ENCODE data around the gene PPP2R2D.
"Not testable (repeated sequence)": the region's sequence is repeated elsewhere in the genome, so short reads cannot be mapped to it uniquely, and the experiment has no call there.

Gene PPP2R2D

GRCh38 chr10:131979336-131979735 is 78.5 kb downstream of the PPP2R2D start:
- DNase-seq, result no peak

DNA sequence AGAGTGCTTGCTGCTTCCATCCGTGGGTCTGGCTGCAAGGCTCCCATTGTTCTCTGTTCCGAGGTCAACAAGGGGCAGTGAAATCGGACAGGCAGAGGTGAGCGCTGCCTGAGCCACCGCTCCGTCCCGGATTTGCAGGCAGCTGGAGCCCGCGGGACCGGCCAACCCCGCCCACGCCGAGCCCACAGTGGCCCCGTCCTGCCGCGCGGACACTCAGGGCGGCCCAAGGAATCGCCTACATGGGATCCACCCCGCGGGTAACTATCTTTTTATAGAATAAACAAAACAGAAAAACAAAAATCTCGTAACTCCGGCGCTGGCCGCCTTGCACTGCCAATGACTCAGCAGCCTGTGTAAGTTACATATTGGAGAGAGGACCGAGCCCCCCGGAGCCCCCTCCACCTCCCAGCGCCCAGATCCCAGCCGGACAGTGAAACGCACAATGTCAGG is 79.0 kb downstream of the PPP2R2D start:
- no peak for DNase-seq

DNA sequence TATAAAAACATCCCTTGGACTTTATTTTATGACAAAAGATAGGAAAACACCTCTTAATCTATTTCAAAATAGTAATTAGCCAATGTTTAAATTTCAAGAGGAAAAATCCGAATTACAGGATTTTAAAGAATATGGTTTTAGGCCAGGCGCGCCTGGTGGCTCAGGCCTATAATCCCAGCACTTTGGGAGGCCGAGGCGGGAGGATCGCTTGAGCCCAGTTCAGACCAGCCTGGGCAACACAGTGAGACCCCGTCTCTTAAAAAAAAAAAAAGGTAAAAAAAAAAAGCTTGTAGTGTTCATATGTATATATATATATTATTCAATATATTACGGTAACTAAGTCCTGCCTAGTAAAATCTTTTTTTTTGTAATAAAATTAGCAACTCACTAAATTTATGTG is 79.5 kb downstream of the PPP2R2D start:
- DNase-seq, result no peak

DNA sequence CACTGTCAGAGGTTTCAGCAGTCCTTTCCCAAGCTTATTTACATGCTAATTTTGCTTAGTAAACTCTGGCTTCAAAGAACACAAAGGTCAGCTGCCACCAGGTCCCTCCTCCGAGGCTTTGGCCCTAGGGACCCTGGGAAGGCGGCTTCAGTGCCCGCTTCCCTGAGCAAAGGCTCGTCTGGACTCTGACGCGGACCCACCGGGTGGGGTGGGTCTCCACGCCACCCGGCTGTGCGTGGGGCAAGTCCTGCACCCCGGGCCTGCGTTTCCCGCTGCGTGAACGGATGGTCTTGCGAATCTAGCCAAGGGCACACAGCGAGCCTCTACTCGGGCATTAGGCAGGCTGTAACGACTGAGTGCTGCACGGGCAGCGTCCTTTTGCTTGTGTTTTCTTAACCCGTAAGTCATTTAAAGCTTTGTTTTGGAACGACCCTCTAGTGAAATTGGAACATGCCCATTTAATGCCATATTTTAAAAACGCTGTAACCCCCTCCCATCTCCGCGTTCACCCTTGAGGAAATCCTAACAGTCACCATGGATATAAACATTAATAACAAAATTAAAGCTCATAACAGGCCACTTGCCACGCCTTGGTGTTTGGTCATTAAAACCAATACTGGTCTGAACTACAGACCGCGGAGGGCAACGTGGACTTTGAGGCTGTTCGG is 80.1 kb downstream of the PPP2R2D start:
- DNase-seq, result peak; percentile 35

DNA sequence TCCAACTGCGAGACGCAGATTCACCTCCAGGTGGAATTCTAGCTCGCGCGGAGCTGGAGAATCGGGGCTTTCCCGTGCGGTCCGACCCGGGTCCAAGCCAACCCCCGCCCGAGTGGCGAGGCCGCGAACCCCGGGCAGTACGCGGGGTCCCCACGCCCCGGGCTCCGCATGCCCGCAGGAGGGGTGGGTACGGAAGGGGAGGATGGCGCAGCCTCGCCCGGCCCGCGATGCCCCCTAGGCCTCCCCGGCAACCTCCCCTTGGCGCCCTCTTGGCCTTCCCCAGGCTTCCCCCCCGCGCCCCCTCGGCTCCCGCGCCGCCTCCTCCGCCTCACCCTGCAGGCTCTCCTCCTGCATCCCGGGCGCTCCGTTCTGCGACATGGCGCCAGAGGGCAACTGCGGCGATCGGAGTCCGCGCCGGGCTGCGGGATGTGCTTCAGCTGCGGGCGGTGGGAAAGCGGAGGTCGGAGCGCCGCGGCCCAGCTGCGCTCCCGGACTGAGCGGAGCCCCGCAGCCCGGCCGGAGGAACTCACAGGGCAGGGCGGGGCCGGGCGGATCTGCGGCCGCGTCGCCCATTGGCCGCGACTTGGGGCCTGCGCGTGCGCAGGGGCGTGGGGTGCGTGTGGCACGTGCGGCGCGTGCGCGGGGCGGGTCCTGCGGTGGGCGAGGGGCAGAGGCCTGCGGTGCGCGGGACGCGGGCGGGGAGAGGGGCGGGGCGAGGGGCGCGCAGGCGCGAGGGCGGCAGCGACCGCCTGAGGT is 80.8 kb downstream of the PPP2R2D start, which contains the start of gene BNIP3:
TSS of gene BNIP3 (minus strand) at position 495 of the 756 bp plus-strand sequence. CDS start at position 378, 117 bp downstream.
- DNase-seq, result peak; percentile 87

- DNase-seq, result no peak
Measured at GRCh38 chr10:131982185-131982756, 81.5 kb downstream of the PPP2R2D start.

- no peak for DNase-seq
Measured at GRCh38 chr10:131982796-131983195, 82.0 kb downstream of the PPP2R2D start.

DNA sequence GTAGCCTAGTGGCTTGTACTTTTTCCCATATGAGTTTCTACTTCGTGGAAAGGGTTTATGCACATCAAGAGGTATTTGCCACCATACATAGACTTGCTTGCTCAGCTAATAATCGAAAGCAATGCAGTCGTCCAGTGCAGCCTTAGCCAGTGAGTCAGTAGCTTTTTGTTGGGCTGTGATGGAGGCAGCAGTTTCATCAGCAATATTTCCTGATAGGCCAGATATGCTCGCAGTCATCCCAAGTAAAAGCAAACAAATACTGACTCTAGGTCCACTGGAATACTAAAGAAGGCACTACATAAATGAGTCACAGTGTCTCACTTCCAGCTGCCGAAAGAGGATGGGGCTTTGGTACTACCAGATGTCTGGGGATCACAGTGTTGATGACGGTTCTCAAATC is 83.0 kb downstream of the PPP2R2D start:
- DNase-seq, result peak; percentile 98

DNA sequence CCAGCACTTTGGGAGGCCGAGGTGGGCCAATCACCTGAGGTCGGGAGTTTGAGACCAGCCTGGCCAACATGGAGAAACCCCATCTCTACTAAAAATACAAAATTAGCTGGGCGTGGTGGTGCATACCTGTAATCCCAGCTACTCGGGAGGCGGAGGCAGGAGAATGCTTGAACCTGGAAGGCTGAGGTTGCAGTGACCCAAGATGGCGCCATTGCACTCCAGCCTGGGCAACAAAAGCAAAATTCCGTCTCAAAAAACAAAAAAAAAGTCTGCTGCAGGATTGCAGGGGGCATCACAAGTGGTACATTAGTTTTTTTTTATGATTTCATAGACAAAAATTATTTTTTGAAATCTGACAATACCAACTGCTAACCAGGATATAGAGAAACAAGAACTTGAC is 86.0 kb downstream of the PPP2R2D start:
- DNase-seq, result not testable (repeated sequence)

GRCh38 chr10:131987301-131987700 is 86.5 kb downstream of the PPP2R2D start:
- DNase-seq, result not testable (repeated sequence)

GRCh38 chr10:131987786-131988185 is 87.0 kb downstream of the PPP2R2D start:
- DNase-seq, result not testable (repeated sequence)

DNA sequence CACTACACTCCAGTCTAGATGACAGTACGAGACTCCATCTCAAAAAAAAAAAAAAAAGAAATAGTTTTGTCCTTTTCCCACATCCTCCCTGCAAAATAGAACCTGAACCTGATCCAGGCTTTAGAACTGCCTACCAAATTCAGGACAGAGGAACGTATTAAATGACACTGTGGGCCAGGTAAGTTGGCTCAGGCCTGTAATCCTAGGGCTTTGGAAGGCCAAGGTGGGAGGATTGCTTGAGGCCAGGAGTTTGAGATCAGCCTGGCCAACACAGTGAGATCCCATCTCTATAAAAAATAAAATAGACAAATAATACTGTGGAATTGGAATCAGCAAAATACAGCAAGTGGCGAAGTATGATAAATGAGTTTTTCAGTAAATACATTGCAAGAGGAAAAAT is 90.9 kb downstream of the PPP2R2D start:
- no peak for DNase-seq

DNA sequence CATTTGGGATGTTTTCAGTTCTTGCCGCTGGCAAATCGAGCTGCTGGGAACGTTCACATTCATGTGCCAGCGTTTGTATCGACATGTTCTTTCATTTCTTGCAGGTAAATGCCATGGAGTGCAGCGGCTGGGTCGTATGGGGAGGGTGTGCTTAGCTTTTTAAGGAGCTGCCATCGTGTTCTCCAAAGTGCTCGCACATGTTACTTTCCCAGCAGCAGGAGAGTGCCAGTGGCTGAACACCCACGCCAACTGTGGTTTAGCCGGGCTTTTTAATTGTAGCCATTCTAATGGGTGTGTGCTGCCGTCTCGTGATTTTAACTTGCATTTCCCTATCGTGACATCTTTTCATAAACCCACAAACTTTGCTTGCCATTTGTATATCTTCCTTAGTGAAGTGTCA is 92.5 kb downstream of the PPP2R2D start:
- DNase-seq, result no peak

DNA sequence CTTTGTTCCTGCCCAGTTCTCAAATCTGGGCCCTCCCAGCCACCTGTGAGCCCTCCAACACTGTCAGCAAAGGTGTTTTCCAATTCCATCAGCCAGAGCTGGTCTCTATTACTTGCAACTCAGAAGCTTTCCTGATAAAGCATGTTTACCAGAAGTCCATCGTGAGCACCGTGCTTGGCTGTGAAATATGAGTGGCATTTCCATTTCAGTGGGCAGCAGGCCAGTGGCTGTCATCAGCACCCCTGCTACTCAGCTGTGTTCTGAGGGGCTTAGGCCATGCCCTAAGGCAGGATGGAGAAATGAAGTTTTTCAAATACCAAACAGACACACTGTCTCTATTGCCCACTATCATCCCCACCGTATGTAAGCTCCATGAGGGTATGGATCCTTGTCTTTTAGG is 93.6 kb downstream of the PPP2R2D start:
- no peak for DNase-seq

GRCh38 chr10:131996466-131997365 is 95.9 kb downstream of the PPP2R2D start:
- DNase-seq, result no peak

GRCh38 chr10:131997366-131998049 is 96.7 kb downstream of the PPP2R2D start:
- DNase-seq, result peak; percentile 58

- DNase-seq, result no peak
Measured at GRCh38 chr10:131998050-131998844, 97.4 kb downstream of the PPP2R2D start.

GRCh38 chr10:131998845-131999681 is 98.3 kb downstream of the PPP2R2D start:
- DNase-seq, result no peak

- peak; percentile 36 for DNase-seq
Measured at GRCh38 chr10:132001238-132001972, 100.6 kb downstream of the PPP2R2D start.

DNA sequence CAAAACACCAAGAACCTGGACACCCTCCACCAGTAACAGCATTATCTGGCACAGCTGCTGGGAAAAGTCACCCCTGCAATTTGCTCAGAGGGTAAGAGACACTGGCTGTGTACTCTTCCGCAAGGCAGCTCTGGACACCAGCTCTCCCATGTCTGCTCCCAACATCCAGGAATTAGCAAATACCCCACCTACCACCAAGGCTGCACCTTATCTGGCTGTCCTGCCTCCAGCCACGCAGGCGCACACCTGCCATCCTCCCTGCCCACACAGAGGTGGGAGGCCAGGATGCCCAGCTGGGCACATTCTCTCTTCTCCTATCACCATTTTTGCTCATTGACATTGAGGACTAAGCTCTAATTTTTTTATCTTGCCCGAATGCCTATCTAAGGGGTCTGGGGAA is 101.2 kb downstream of the PPP2R2D start:
- no peak for DNase-seq

Measured in HCEC 1CT (cell line).